ENCODE data around the gene ADARB2.
A peak's percentile ranks its signal among the peaks of the same experiment; 100 is the strongest.
"Not testable (repeated sequence)": the region's sequence is repeated elsewhere in the genome, so short reads cannot be mapped to it uniquely, and the experiment has no call there.

The ADARB2 gene

DNA sequence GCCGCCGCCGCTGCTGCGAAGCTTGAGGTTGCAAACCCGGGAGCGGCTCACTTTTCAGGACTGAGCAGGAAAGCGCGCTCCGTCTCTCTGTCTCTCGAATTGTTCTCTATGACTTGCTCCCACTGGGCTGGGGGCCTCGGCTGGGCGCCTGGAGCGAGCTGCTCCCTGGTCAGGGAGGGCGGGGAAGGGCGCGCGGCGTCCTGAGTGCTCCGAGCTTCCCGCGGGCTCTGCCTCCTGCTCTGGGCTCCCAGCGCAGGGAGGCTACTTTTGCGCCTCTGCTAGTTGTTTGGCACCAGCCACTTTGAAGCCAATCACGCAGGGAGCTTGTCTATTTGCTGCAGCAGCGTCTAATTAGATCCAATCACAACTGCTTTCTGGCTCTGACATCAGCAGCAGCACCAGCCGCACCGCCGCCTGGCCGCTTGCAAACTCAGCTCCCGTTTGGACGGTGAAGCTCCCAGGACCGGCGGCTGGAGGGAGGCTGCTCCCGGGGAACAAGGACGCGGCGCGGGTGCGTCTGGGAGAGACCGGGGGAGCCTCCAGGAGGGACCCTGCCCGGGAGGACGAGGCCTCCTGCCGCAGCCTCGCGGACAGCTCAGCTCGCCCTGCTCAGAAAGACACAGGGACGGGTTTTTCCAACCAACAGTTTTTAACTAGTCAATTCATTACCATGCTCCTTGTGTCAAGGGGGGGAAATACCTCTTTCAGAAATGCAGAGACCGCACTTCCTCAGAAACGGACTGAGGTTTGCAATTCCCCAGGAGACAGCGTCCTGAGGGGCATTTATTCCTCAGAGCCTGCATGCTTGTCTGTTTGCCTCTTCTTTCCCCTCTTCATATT is at the start of gene ADARB2:
Gene ADARB2, minus strand, starts transcription at position 304 of the 840 bp plus-strand sequence.
- Mint-ChIP-seq H3K9me3 (no peaks in the 10 kb centered on the region), H3K36me3 (no peaks in the 10 kb centered on the region), H3K4me3 (peak within 1 kb of the TSS; percentile 75), H3K27me3 (peaks cover 58% of the 10 kb centered on the region), H3K4me1 (peaks cover 19% of the 10 kb centered on the region), H3K27ac (no peak within 1 kb of the TSS)

DNA sequence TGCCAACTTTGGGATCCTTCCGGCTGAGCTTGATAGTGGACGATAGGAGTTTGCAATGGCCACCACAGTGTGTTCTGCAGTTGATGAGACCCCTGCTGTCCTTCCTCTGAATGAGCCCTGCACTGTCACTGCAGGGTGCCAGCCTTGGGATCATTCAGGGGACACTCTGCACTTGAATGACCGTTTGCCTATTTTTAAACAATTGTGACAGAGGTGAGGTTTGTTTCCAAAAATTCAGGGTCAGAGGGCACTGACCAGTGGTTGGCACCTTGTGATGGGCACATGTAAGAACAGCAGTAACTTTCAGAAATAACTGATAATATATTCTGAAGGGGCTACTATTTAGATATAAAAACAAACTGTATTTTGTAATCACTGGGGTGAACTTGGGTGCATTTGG is 48.5 kb upstream of the ADARB2 start:
- Mint-ChIP-seq H3K4me3 (no peak overlapping the region), H3K4me1 (no peaks in the 10 kb centered on the region), H3K27me3 (no peaks in the 10 kb centered on the region), H3K27ac (no peak overlapping the region), H3K9me3 (no peaks in the 10 kb centered on the region), H3K36me3 (no peaks in the 10 kb centered on the region)

DNA sequence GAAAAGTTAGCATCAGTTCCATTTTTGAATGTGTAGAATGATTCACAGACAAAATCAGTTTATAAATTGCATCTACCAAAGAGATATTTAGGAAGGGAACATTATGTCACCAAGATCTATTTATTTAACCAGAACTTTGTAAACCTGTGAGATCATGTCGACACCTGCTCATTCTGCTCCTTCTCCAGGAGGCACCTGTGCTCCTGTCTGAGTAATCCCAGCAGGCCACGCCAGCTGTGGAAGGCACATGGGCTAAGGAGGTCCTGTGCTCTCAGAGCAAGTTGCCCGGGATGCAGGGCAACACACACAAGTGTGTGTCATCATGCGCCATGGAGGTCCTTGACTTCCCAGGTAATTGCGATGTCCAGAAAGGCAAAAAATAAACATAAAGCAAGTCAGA is 45.5 kb upstream of the ADARB2 start:
- Mint-ChIP-seq H3K4me3 (no peak overlapping the region), H3K36me3 (no peaks in the 10 kb centered on the region), H3K4me1 (no peaks in the 10 kb centered on the region), H3K9me3 (no peaks in the 10 kb centered on the region), H3K27ac (no peak overlapping the region), H3K27me3 (no peaks in the 10 kb centered on the region)

DNA sequence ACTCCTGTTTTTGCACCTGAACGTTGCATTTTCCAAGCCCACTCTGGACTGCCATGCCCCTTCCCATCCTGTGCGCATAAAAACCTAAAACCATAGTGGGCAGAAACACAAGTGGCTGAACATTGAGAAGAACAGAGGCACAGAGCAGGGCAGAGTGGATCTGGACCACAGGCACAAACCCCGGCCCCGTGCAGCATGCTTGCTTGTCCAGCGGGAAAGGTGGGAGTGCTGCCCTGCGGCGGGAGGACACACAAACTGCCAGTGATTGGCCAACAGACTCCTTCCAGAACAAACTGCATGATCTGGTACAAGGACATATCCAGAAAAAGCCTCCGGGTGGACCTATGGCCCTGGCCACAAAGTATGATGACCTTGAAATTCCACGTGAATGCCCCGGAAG is 42.5 kb upstream of the ADARB2 start:
- H3K27me3 Mint-ChIP-seq = no peaks in the 10 kb centered on the region
- H3K9me3 Mint-ChIP-seq = no peaks in the 10 kb centered on the region
- no peaks in the 10 kb centered on the region for H3K4me1 Mint-ChIP-seq
- no peaks in the 10 kb centered on the region for H3K36me3 Mint-ChIP-seq
- H3K4me3 Mint-ChIP-seq = no peak overlapping the region
- H3K27ac Mint-ChIP-seq = no peak overlapping the region

DNA sequence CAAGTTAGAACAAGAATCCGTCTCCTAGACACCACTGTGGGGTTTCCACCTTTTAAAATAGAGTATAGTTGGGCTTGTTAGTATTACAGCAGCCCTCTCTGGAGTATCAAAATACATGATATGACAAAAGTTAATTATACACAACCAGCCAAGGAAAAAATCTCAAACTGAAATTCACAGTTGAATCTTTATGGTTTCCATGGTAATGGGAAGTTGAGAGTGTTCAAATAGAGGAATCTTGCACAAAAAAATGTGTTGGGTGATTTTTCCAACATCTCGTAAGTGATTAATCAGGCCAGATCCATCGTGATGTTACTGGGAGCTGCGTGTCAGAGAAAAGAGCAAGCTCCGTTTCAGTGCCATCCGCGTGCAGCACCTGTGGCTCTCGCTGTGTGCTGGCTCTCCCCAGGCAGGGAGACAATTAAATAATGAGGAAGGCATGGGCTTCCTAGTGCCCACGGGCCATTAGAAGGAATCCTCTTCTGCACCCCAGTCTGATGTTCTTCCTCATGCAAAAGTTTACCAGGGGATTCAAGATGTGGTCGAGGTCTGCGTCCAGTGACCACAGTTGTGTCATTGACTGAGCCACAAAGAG is 41.1 kb upstream of the ADARB2 start:
- Mint-ChIP-seq H3K9me3 (no peaks in the 10 kb centered on the region), H3K4me1 (no peaks in the 10 kb centered on the region), H3K36me3 (no peaks in the 10 kb centered on the region), H3K27ac (no peak overlapping the region), H3K4me3 (no peak overlapping the region), H3K27me3 (no peaks in the 10 kb centered on the region)

DNA sequence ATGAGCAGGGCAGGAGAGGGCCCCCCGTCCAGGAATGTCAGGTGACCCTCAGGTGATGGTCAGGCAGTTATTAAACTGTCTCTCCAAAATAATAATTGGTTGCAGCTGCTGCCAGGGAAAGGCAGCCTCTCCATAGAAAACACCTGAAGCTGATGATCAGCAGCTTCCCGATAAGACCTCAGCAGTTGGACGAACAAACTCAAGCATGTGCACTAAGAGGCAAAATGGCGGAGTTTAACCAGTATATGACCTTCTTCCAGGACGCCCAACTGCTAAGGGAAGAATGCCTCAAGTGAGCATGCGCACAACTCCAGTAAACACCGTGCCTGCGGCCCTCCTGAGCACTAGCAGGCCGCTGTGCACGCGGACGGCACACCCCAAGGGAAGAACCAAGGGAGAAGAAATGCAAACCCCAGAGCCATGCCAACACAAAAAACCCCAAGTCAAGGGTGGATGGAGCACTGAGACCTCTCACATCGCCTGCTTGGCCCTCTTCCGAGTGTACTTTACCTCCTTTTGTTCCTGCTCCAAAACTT is 38.9 kb upstream of the ADARB2 start:
- H3K4me1 Mint-ChIP-seq = no peaks in the 10 kb centered on the region
- no peaks in the 10 kb centered on the region for H3K36me3 Mint-ChIP-seq
- H3K27ac Mint-ChIP-seq = no peak overlapping the region
- no peaks in the 10 kb centered on the region for H3K9me3 Mint-ChIP-seq
- H3K27me3 Mint-ChIP-seq = no peaks in the 10 kb centered on the region
- H3K4me3 Mint-ChIP-seq = no peak overlapping the region

DNA sequence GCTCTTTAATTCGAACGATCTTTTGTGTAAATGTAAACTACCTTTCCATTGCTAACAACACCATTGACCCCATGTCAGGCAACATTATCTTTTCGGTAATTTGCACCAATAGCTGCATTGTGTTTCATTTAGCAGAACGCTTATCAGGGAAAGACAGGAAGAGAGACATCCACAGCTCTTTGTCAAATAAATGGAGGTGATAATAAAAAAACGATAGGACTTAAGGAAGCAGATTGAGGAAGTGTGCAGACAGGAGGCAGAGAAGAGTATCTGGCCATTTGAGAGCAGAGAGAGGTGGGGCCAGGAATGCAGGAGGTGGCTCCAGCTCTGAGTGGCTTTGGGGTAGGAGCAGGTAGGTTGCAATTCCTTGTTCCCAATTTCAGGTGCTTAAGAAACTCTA is 37.5 kb upstream of the ADARB2 start:
- Mint-ChIP-seq H3K9me3 (no peaks in the 10 kb centered on the region), H3K36me3 (no peaks in the 10 kb centered on the region), H3K4me1 (no peaks in the 10 kb centered on the region), H3K4me3 (no peak overlapping the region), H3K27ac (no peak overlapping the region), H3K27me3 (no peaks in the 10 kb centered on the region)

DNA sequence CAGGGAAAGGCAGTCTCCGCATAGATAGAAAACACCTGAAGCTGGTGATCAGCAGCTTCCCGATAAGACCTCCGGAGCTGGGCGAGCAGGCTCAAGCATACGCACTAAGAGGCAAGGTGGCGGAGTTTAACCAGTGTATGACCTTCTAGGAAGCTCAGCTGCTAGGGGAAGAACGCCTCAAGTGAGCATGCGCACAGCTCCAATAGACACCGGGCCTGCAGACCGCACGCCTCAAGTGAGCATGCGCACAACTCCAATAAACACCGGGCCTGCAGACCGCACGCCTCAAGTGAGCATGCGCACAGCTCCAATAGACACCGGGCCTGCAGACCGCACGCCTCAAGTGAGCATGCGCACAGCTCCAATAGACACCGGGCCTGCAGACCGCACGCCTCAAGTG is 35.9 kb upstream of the ADARB2 start:
- not testable (repeated sequence) for H3K36me3 Mint-ChIP-seq, H3K27me3 Mint-ChIP-seq, H3K9me3 Mint-ChIP-seq, H3K4me1 Mint-ChIP-seq, H3K4me3 Mint-ChIP-seq
- peak overlapping the region; percentile 77 for H3K27ac Mint-ChIP-seq

DNA sequence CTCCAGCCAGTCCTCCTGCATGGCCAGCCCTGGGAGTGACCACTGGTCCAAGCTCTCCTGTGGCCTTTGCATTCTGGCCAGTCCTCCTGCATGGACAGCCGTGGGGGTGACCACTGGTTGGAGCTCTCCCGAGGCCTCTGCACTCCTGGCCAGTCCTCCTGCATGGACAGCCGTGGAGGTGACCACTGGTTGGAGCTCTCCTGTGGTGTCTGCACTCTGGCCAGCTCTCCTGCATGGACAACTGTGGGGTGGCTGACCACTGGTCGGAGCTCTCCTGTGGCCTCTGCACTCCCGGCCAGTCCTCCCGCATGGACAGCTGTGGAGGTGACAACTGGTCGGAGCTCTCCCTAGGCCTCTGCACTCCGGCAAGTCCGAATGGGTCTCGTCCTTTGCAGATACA is 28.7 kb upstream of the ADARB2 start:
- no peaks in the 10 kb centered on the region for H3K27me3 Mint-ChIP-seq
- H3K4me1 Mint-ChIP-seq = no peaks in the 10 kb centered on the region
- no peak overlapping the region for H3K4me3 Mint-ChIP-seq
- H3K9me3 Mint-ChIP-seq = no peaks in the 10 kb centered on the region
- H3K36me3 Mint-ChIP-seq = no peaks in the 10 kb centered on the region
- H3K27ac Mint-ChIP-seq = peak overlapping the region; percentile 51

DNA sequence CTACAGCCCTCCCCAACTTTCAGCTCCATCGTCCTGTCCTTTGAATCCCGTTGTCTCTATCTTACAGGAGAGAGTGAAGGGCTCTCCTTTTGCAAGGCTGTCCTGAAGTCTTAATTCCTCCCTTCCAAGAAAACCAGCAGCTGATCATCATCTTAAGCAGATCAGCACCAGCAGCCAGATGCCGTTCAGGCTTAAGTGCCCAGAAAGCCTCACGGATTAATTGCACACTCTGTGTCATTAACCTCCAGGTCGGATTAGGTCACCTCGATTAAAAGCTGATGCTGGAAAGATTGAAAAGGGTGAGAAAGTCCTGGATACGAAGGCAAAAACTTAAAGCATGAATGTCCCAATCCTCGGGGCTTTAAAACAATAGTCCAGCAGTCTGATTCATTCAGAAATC is 24.8 kb upstream of the ADARB2 start:
- Mint-ChIP-seq H3K36me3 (peaks cover 3% of the 10 kb centered on the region), H3K27me3 (no peaks in the 10 kb centered on the region), H3K4me3 (no peak overlapping the region), H3K4me1 (no peaks in the 10 kb centered on the region), H3K9me3 (peaks cover 5% of the 10 kb centered on the region), H3K27ac (no peak overlapping the region)

DNA sequence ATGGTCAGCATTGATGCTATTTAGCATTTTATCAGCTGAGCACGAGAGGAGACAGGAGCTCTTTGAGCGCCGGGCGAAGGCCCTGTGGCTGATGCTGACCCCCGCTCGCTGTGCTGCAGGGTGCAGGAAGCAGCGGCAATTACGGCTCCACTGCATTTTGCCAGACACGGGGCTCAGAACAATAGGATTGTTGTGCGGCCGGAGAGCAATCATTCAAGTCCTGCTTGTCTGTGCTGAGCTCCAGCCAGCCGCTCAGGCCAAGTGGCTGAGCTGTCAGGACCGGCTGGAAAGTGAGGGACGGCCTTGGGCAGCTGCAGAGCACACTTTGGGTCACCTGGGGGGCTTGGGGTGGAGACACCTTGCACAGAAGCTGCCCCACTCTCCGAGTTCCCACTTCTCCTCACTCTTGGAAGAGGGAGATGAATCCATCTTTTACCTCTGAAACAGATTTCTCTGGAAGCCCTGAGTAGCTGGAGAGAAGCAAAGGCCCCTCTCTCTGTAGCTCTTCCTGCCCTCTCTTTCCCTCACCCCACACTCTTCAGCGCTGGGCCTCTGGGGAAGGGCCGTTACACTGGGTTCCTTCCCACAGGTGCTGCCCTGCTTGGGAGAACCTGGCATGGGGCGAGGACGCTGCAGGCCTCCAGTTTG is 17.3 kb upstream of the ADARB2 start:
- H3K4me1 Mint-ChIP-seq = peaks cover 8% of the 10 kb centered on the region

DNA sequence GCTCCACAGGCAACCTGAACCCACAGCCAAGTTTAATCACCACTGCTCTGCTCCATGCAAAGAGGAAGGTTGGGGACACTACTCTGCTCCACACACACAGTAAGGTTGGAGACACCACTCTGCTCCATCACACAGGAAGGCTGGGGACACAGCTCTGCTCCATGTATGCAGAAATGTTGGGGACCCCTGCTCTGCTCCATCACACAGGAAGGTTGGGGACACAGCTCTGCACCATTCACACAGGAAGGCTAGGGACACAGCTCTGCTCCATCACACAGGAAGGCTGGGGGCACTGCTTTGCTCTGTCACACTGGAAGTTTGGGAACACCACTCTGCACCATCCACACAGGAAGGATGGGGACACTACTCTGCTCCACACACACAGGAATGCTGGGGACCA is 14.8 kb upstream of the ADARB2 start:
- H3K27ac Mint-ChIP-seq = no peak overlapping the region
- peaks cover 8% of the 10 kb centered on the region for H3K4me1 Mint-ChIP-seq
- H3K27me3 Mint-ChIP-seq = no peaks in the 10 kb centered on the region
- H3K9me3 Mint-ChIP-seq = peaks cover 17% of the 10 kb centered on the region
- peaks cover 4% of the 10 kb centered on the region for H3K36me3 Mint-ChIP-seq
- H3K4me3 Mint-ChIP-seq = no peak overlapping the region

More for the DNA sequence above, 17.3 kb upstream of the ADARB2 start:
- Mint-ChIP-seq H3K36me3 (peaks cover 2% of the 10 kb centered on the region), H3K27me3 (no peaks in the 10 kb centered on the region), H3K9me3 (peaks cover 17% of the 10 kb centered on the region), H3K27ac (no peak overlapping the region), H3K4me3 (no peak overlapping the region)

DNA sequence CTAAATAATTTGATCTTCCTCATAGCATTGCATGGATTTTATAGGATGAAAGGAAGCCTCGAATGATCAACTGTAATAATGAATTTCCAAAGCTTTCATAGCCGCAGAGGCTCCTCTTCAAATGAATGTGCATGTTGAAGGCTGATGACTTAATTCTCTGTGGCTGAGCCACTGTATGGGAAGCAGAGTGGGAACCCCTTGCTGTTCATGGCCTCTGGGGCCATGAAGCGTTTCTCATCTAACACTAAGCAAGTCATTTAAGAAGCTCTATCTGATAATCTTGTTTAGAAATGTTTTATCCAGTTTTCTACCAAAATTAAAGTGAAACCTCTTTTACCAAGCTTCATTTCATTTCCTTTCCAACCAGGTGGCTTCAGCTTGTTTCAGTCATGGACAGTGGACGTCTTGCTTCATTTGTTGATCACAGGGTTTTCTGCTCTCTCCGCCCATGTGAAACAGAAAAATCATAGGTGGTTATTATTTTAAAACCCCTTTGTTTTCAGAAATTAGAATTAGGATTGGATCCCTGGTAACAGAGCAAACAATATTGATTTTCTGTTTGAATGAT is 10.3 kb upstream of the ADARB2 start:
- Mint-ChIP-seq H3K4me1 (no peaks in the 10 kb centered on the region), H3K4me3 (no peak overlapping the region), H3K27ac (no peak overlapping the region), H3K9me3 (peaks cover 17% of the 10 kb centered on the region), H3K27me3 (peaks cover 9% of the 10 kb centered on the region), H3K36me3 (peaks cover 4% of the 10 kb centered on the region)

DNA sequence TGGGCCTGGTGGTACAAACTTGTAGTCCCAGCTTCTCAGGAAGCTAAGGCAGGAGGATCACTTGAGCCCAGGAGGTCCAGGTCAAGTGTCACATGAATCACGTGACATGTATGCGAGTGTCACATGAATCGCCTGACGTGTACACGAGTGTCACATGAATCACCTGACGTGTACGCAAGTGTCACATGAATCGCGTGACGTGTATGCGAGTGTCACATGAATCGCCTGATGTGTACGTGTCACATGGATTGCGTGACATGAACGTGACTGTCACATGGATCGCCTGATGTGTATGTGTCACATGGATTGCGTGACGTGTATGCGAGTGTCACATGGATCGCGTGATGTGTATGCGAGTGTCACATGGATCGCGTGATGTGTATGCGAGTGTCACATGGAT is 9.5 kb upstream of the ADARB2 start:
- H3K27me3 Mint-ChIP-seq = peaks cover 10% of the 10 kb centered on the region
- no peak overlapping the region for H3K27ac Mint-ChIP-seq
- H3K36me3 Mint-ChIP-seq = peaks cover 4% of the 10 kb centered on the region
- peaks cover 17% of the 10 kb centered on the region for H3K9me3 Mint-ChIP-seq
- no peak overlapping the region for H3K4me3 Mint-ChIP-seq
- H3K4me1 Mint-ChIP-seq = no peaks in the 10 kb centered on the region

DNA sequence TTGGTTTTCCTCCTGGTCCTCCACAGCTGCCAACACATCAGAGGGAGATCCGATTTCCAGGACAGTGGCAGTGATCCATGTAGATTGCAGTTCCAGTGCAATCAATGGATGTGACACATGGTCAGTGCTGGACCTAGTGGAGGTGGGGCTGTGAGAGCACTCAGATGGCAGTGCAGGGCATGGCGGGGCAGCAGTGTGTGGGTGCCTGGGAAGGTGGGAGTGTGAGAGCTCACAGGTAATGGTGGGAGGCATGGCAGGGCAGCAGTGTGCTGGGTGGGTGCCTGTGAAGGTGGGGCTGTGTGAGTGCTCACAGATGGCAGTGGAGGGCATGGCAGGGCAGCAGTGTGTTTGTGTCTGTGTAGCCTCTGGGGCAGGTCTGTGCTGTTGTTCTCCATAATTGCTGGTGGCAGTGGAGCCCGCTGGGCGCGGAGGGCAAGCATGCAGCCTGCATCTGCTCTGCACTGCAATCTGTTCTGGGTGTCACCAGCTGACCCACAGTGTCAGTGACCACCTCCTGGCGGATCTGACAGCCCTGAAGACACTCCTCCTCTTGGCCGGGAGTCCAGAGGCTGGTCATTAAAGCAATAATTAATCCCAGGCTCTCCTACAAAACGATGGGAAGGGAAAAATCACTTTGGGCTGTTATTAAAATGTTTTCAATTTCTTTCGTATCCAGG is 8.6 kb upstream of the ADARB2 start:
- Mint-ChIP-seq H3K4me1 (peaks cover 6% of the 10 kb centered on the region), H3K27ac (no peak overlapping the region), H3K36me3 (peaks cover 4% of the 10 kb centered on the region), H3K9me3 (peaks cover 11% of the 10 kb centered on the region), H3K4me3 (no peak overlapping the region), H3K27me3 (peaks cover 14% of the 10 kb centered on the region)
